ENCODE measurements around the gene IRF4.

The IRF4 gene

GRCh38 chr6:391559-392440 is at the start of gene IRF4:
IRF4 (plus strand) TSS chr6:391752; CDS start chr6:393153, 1,401 bp downstream.
- DNase-seq (ENCODE audit: low read depth), result no peak

GRCh38 chr6:341914-342831 is 49.4 kb upstream of the IRF4 start:
- DNase-seq (ENCODE audit: low read depth), result no peak

GRCh38 chr6:342832-343179 is 48.7 kb upstream of the IRF4 start:
- no peak for DNase-seq (ENCODE audit: low read depth)

- DNase-seq (ENCODE audit: low read depth), result no peak
Measured at GRCh38 chr6:343226-343935, 48.2 kb upstream of the IRF4 start.

- no peak for DNase-seq (ENCODE audit: low read depth)
Measured at GRCh38 chr6:343960-344815, 47.4 kb upstream of the IRF4 start.

- no peak for DNase-seq (ENCODE audit: low read depth)
Measured at GRCh38 chr6:344816-345340, 46.7 kb upstream of the IRF4 start.

GRCh38 chr6:345747-346385 is 45.7 kb upstream of the IRF4 start:
- no peak for DNase-seq (ENCODE audit: low read depth)

- DNase-seq (ENCODE audit: low read depth), result no peak
Measured at GRCh38 chr6:346386-347030, 45.0 kb upstream of the IRF4 start.

GRCh38 chr6:347232-347631 is 44.3 kb upstream of the IRF4 start:
- no peak for DNase-seq (ENCODE audit: low read depth)

GRCh38 chr6:347951-348859 is 43.3 kb upstream of the IRF4 start:
- no peak for DNase-seq (ENCODE audit: low read depth)

- no peak for DNase-seq (ENCODE audit: low read depth)
Measured at GRCh38 chr6:348860-349396, 42.6 kb upstream of the IRF4 start.

- DNase-seq (ENCODE audit: low read depth), result no peak
Measured at GRCh38 chr6:349491-349921, 42.0 kb upstream of the IRF4 start.

- no peak for DNase-seq (ENCODE audit: low read depth)
Measured at GRCh38 chr6:350371-350770, 41.2 kb upstream of the IRF4 start.

- no peak for DNase-seq (ENCODE audit: low read depth)
Measured at GRCh38 chr6:351011-351866, 40.3 kb upstream of the IRF4 start.

- no peak for DNase-seq (ENCODE audit: low read depth)
Measured at GRCh38 chr6:351867-352289, 39.7 kb upstream of the IRF4 start.

- DNase-seq (ENCODE audit: low read depth), result no peak
Measured at GRCh38 chr6:352474-352873, 39.1 kb upstream of the IRF4 start.

GRCh38 chr6:352896-353470 is 38.6 kb upstream of the IRF4 start:
- DNase-seq (ENCODE audit: low read depth), result no peak
